SH-SY5Y (cell line): ENCODE results near the gene LBR.

Experiments used
- GATA2 ChIP-seq: IDR thresholded peaks from 2 replicates; pipeline ENCODE4 v1.6.1; 2011; ENCODE audit warnings: mild to moderate bottlenecking, low read depth, low read length
- GATA3 ChIP-seq: IDR thresholded peaks from 2 replicates; pipeline ENCODE4 v1.6.1; 2011; ENCODE audit warnings: low read depth, mild to moderate bottlenecking, low read length, moderate library complexity

- TF ChIP-seq GATA2 (no peak), GATA3 (no peak)
These were observed 39.0 kb upstream of the LBR start for GRCh38 chr1:225466848-225467192.
